Right atrium auricular region (tissue), 2 donors: ENCODE data around the gene PHF21B. TPM values are rescaled to one million over a fixed set of nuclear protein-coding genes. Genes with fewer than 3 reads are reported as not detected.

Source experiments
- DNase-seq: peaks from one replicate; pipeline ENCODE4 v3.0.0-alpha.2; 2019; ENCODE audit warnings: low spot score
- H3K27ac ChIP-seq, 2 donors: fragments of 200-600 bp; sonication (generic); 1 replicate in 1 of 2; 2 replicates in 1 of 2; pipeline ENCODE4 v1.5.1; 2016 to 2019
- H3K27me3 ChIP-seq, 2 donors: fragments of 200-600 bp; sonication (generic); one replicate each; pipeline versions ENCODE4 v1.5.1 to v1.6.0; 2017 to 2019
- H3K36me3 ChIP-seq: fragments of 200-600 bp; sonication (generic); one replicate; pipeline ENCODE4 v1.5.1; 2016
- H3K4me1 ChIP-seq, 2 donors: fragments of 200-600 bp; sonication (generic); one replicate each; pipeline versions ENCODE4 v1.5.1 to v1.6.0; 2017 to 2019
- H3K4me3 ChIP-seq, 2 donors: fragments of 200-600 bp; sonication (generic); 1 replicate in 1 of 2; 2 replicates in 1 of 2; pipeline ENCODE4 v1.5.1; 2017 to 2019; ENCODE audit warnings: mild to moderate bottlenecking in 1 of 2, moderate library complexity in 1 of 2
- H3K9me3 ChIP-seq, 2 donors: fragments of 200-600 bp; sonication (generic); one replicate each; pipeline ENCODE4 v1.5.1; 2019
- total RNA-seq, 2 donors: library from RNA; depleted of rRNA; stranded (reverse); fragments of >200 nt; gene quantifications; one replicate each; pipeline ENCODE4 v1.1.0, GENCODE V29; 2016
- TF ChIP-seq, protein P1 (sequence below), 2 donors: fragments of 200-600 bp; sonication (generic); IDR thresholded peaks; one replicate each; pipeline ENCODE4 v1.5.1; 2019; ENCODE audit warnings: antibody characterized with exemption in 2 of 2

Gene PHF21B
- total RNA-seq, 2 donors from 2014 or later = 1.4 to 2.2 TPM

DNA sequence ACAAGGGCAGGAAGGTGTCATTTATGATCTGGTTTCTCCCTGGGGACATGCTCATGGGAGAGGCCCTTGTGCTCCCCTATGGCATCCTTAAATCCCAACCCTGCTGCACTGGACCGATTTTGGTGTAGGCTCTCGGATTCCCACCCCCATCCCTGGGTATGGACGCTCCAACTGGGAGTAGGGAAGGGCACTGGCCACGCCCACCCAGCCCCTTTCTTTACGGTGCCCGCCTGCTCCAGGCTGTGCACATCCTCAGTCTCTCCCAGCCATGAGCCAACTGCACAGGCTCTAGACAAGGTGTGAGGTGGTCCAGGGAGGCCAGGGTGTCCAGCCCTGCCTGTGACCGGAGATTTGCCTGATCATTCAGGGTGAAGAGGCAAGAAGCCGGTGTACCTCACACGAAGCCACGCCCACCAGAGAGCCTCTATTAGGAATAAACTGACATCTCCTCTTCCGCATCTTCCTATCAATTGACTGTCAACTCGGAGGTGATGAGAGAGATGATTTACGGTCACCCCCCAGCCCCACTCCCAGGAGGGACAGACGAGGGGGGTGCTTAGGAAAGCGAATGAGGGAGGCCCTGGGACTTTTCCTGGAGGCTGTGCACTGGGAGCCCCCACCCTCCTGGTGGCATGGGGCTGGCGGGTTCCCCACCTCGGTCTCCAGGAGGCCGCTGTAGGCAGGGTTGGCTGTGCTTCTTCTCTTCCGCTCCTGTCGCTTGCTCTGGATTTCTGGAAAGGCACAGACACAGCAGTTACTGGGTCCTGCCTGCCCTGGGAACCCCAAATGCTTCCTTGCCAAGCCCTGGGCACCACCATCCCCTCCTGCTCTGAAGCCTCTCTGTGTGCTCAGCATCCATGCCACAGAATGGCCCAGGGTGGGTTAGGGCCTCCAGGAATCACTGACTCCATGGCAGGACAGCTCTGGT is 116.7 kb downstream of the PHF21B start:
- TF ChIP-seq, protein P1, sequence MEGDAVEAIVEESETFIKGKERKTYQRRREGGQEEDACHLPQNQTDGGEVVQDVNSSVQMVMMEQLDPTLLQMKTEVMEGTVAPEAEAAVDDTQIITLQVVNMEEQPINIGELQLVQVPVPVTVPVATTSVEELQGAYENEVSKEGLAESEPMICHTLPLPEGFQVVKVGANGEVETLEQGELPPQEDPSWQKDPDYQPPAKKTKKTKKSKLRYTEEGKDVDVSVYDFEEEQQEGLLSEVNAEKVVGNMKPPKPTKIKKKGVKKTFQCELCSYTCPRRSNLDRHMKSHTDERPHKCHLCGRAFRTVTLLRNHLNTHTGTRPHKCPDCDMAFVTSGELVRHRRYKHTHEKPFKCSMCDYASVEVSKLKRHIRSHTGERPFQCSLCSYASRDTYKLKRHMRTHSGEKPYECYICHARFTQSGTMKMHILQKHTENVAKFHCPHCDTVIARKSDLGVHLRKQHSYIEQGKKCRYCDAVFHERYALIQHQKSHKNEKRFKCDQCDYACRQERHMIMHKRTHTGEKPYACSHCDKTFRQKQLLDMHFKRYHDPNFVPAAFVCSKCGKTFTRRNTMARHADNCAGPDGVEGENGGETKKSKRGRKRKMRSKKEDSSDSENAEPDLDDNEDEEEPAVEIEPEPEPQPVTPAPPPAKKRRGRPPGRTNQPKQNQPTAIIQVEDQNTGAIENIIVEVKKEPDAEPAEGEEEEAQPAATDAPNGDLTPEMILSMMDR (IDR thresholded peaks at IDR 0.05) = no peak
- Histone ChIP-seq H3K9me3 (no peaks in the 10 kb centered on the region), H3K27ac (no peak overlapping the region), H3K4me3 (no peak overlapping the region), H3K27me3 (no peaks in the 10 kb centered on the region), H3K4me1 (no peaks in the 10 kb centered on the region), H3K36me3 (no peaks in the 10 kb centered on the region)
- DNase-seq = no peak

DNA sequence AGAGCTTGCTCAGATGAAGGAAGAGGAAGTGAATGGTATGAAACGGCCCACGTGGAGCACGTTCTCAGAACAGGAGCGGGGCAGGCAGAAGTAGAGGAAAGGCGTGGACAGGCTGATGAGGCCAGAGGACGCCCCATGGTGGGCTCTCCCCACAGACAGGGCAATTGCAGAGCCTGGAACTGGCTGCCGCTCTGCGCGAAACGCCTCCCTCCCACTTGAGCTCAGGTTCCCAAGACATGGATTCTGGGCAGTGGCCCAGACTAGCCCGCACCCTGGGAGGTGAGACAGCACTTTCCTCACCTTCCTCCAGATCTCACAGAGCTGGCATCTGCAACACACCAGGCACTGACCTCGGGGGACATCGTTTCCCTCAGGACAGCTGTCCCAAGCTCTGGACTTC is 117.6 kb downstream of the PHF21B start:
- Histone ChIP-seq H3K4me3 (no peak overlapping the region), H3K9me3 (no peaks in the 10 kb centered on the region), H3K27ac (no peak overlapping the region), H3K27me3 (no peaks in the 10 kb centered on the region), H3K36me3 (no peaks in the 10 kb centered on the region), H3K4me1 (no peaks in the 10 kb centered on the region)
- TF ChIP-seq, protein P1 (IDR thresholded peaks at IDR 0.05) = no peak
- DNase-seq = no peak

DNA sequence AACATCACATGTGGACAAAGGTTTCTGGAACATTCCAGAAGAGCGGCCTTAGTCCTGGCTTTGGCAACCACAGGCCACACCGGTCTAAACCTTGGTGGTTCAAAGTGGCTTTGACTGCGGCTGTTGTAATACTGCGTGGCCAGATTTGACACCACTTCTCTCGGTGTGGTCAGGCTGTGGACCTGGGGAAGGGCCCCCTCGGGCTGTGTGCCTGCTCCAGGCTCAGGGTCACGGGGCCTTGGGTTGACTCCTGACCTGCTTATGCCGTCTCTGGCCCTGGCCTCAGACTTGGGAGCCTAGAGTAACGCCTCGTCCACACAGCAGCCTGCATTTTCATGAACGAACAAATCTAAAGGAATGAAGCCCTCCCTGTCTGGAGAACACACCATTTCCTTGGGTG is 118.0 kb downstream of the PHF21B start:
- no peaks in the 10 kb centered on the region for H3K36me3 ChIP-seq
- H3K27ac ChIP-seq = no peak overlapping the region
- TF ChIP-seq, protein P1 (IDR thresholded peaks at IDR 0.05) = no peak
- no peaks in the 10 kb centered on the region for H3K4me1 ChIP-seq
- no peak for DNase-seq
- H3K4me3 ChIP-seq = no peak overlapping the region
- no peaks in the 10 kb centered on the region for H3K27me3 ChIP-seq
- no peaks in the 10 kb centered on the region for H3K9me3 ChIP-seq

DNA sequence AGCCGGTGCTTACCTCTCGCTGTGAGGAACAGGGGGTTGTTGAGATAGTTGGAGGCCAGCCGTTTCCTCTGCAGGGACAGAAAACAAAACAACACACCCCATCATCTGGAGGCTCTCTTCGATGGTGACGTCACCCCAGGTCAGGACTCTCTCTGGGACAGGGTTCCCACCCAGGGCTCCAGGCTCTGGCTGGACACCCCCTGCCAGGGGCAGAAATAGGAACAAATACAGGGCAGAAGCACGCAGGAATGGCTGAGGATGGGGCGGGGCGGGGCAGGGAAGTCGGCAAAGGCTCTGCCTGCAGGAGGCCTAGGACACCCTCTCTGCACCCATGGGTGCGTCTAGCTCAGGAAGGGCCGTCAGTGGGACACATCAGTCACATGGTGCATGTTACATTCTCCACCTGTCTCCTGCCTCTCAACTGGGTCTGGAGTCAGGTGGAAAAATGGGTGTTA is 118.5 kb downstream of the PHF21B start:
- no peaks in the 10 kb centered on the region for H3K9me3 ChIP-seq
- H3K4me1 ChIP-seq = no peaks in the 10 kb centered on the region
- no peak overlapping the region for H3K4me3 ChIP-seq
- no peaks in the 10 kb centered on the region for H3K27me3 ChIP-seq
- TF ChIP-seq, protein P1 (IDR thresholded peaks at IDR 0.05) = no peak
- DNase-seq = no peak
- no peaks in the 10 kb centered on the region for H3K36me3 ChIP-seq
- no peak overlapping the region for H3K27ac ChIP-seq

DNA sequence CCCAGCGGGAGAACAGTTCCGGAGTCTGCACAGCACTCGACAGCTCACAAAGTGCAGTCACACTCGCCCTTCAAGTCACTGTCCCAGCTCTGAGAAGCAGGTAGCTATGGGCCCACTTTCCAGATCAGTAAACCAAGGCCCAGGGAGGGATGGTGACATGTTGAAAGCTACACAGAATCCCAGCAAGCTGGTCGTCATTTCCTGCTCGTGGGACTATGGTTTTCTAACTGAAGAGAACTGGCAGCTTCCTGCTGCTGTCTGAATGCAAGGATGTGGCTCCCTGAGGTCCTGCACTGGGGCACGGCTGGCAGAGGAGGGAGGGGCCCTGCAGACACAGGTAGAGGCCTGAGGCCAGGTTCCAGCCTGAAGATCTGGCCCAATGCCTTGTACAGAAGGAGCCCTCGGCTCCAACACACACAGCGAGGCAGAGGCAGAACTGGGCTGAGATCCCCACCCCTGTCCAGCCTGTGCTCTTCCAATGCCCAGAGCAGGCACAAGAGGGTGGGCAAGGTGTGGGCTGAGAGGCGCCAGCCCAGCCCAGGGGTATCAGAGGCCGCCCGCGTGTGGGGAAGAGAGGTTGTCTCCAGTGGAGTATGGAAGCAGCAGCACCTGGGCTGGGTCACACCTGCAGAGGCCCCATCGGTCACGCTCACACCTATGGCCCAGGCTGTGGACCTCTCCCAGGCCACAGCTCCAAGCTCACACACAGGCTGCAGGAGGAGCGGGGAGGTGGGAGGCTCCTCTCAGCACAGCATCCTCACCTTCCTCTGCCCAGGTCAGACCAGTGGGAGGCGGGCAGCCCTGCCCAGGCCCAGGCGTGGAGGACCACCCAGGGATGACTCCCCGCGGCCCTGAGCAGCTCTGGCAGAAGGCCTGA is 119.2 kb downstream of the PHF21B start:
- H3K36me3 ChIP-seq = no peaks in the 10 kb centered on the region
- TF ChIP-seq, protein P1 (IDR thresholded peaks at IDR 0.05) = no peak

More for the DNA sequence above, 119.2 kb downstream of the PHF21B start:
- Histone ChIP-seq H3K9me3 (no peaks in the 10 kb centered on the region), H3K27me3 (no peaks in the 10 kb centered on the region), H3K4me1 (no peaks in the 10 kb centered on the region), H3K4me3 (no peak overlapping the region), H3K27ac (no peak overlapping the region)
- no peak for DNase-seq
